H9 (cell line): Measurements from ENCODE around the gene MUC4. TPM values are rescaled to one million over a fixed set of nuclear protein-coding genes. Genes with fewer than 3 reads are reported as not detected.
"Not testable (repeated sequence)": the region's sequence is repeated elsewhere in the genome, so short reads cannot be mapped to it uniquely, and the experiment has no call there.

Experiments
- DNase-seq: peaks from one replicate; pipeline ENCODE4 v3.0.0-alpha.2; 2017
- H2AFZ ChIP-seq: one replicate; pipeline ENCODE4 v1.6.1; 2013; ENCODE audit warnings: mild to moderate bottlenecking, low read length, control low read depth, moderate library complexity
- H2AK5ac ChIP-seq: 2 replicates; pipeline ENCODE4 v1.6.1; 2013; ENCODE audit warnings: low read length, control low read depth, mixed read lengths; ENCODE audit not compliant: insufficient read length
- H2BK120ac ChIP-seq: one replicate; pipeline ENCODE4 v1.6.1; 2013; ENCODE audit warnings: low read depth, mild to moderate bottlenecking, low read length, control low read depth, inconsistent platforms; ENCODE audit not compliant: poor library complexity, severe bottlenecking
- H2BK12ac ChIP-seq: 2 replicates; pipeline ENCODE4 v1.6.1; 2013; ENCODE audit warnings: low read length, control low read depth, mixed read lengths, low read depth; ENCODE audit not compliant: insufficient read length
- H2BK15ac ChIP-seq: 2 replicates; pipeline ENCODE4 v1.6.1; 2013; ENCODE audit warnings: low read depth, low read length, control low read depth
- H2BK20ac ChIP-seq: one replicate; pipeline ENCODE4 v1.6.1; 2013; ENCODE audit warnings: low read depth, mild to moderate bottlenecking, low read length, control low read depth, inconsistent platforms; ENCODE audit not compliant: poor library complexity, severe bottlenecking
- H2BK5ac ChIP-seq: 2 replicates; pipeline ENCODE4 v1.6.1; 2013; ENCODE audit warnings: low read length, control low read depth, mixed read lengths; ENCODE audit not compliant: insufficient read length
- H3K14ac ChIP-seq: 2 replicates; pipeline ENCODE4 v1.6.1; 2013; ENCODE audit warnings: low read length, control low read depth; ENCODE audit not compliant: insufficient read depth
- H3K18ac ChIP-seq: 2 replicates; pipeline ENCODE4 v1.6.1; 2013; ENCODE audit warnings: low read depth, mild to moderate bottlenecking, mixed read lengths, low read length, control low read depth; ENCODE audit not compliant: insufficient read length
- H3K23ac ChIP-seq: 2 replicates; pipeline ENCODE4 v1.6.1; 2013; ENCODE audit warnings: low read length, control low read depth, mixed read lengths, low read depth; ENCODE audit not compliant: insufficient read length
- H3K23me2 ChIP-seq: 2 replicates; pipeline ENCODE4 v1.6.1; 2013; ENCODE audit warnings: low read depth, mild to moderate bottlenecking, mixed read lengths, low read length, control low read depth; ENCODE audit not compliant: insufficient read length, poor library complexity, severe bottlenecking
- H3K27ac ChIP-seq: 2 replicates; pipeline ENCODE4 v1.5.1; 2013; ENCODE audit warnings: low read length, control low read depth, mixed read lengths, low read depth; ENCODE audit not compliant: insufficient read length
- H3K27me3 ChIP-seq: 2 replicates; pipeline ENCODE4 v1.6.1; 2013; ENCODE audit warnings: low read length, control low read depth, inconsistent platforms; ENCODE audit not compliant: insufficient read depth
- H3K4ac ChIP-seq: 2 replicates; pipeline ENCODE4 v1.6.1; 2013; ENCODE audit warnings: low read depth, mild to moderate bottlenecking, control low read depth, inconsistent platforms, low read length, moderate library complexity
- H3K4me1 ChIP-seq: 2 replicates; pipeline ENCODE4 v1.6.1; 2013; ENCODE audit warnings: low read length, control low read depth, inconsistent platforms; ENCODE audit not compliant: insufficient read depth
- H3K4me2 ChIP-seq: 2 replicates; pipeline ENCODE4 v1.6.1; 2013; ENCODE audit warnings: low read length, control low read depth, mixed read lengths; ENCODE audit not compliant: insufficient read length, insufficient read depth
- H3K56ac ChIP-seq: 2 replicates; pipeline ENCODE4 v1.6.1; 2013; ENCODE audit warnings: low read depth, mild to moderate bottlenecking, mixed read lengths, low read length, control low read depth; ENCODE audit not compliant: insufficient read length
- H3K79me1 ChIP-seq: 2 replicates; pipeline ENCODE4 v1.6.1; 2013; ENCODE audit warnings: low read depth, mild to moderate bottlenecking, moderate library complexity, low read length, control low read depth, inconsistent platforms; ENCODE audit not compliant: insufficient read depth, poor library complexity, severe bottlenecking
- H3K79me2 ChIP-seq: 2 replicates; pipeline ENCODE4 v1.6.1; 2013; ENCODE audit warnings: low read length, control low read depth, inconsistent platforms; ENCODE audit not compliant: insufficient read depth
- H3K9ac ChIP-seq: 2 replicates; pipeline ENCODE4 v1.6.1; 2013; ENCODE audit warnings: low read length, control low read depth, mixed read lengths; ENCODE audit not compliant: insufficient read length; ENCODE audit errors: extremely low read depth
- H3K9me3 ChIP-seq: one replicate; pipeline ENCODE4 v1.6.1; 2013; ENCODE audit warnings: low read depth, low read length, inconsistent platforms; ENCODE audit not compliant: control insufficient read depth
- H3T11ph ChIP-seq: one replicate; pipeline ENCODE4 v1.6.1; 2013; ENCODE audit warnings: mild to moderate bottlenecking, low read length, control low read depth, inconsistent platforms
- H4K20me1 ChIP-seq: one replicate; pipeline ENCODE4 v1.6.1; 2013; ENCODE audit not compliant: control insufficient read depth, insufficient read length, insufficient read depth
- H4K5ac ChIP-seq: 2 replicates; pipeline ENCODE4 v1.6.1; 2013; ENCODE audit warnings: low read depth, mild to moderate bottlenecking, mixed read lengths, low read length, control low read depth; ENCODE audit not compliant: insufficient read length
- H4K8ac ChIP-seq: replicated peaks from 2 replicates; pipeline ENCODE4 v1.6.1; 2013; ENCODE audit warnings: low read length, control low read depth, mixed read lengths, low read depth; ENCODE audit not compliant: insufficient read length
- H4K91ac ChIP-seq: 2 replicates; pipeline ENCODE4 v1.6.1; 2013; ENCODE audit warnings: low read depth, mild to moderate bottlenecking, moderate library complexity, mixed read lengths, low read length, control low read depth; ENCODE audit not compliant: insufficient read length
- H3K27ac Mint-ChIP-seq, 3 experiments: 2 replicates in 2 of 3; 3 replicates in 1 of 3; pipeline ENCODE4 v1.8.0; 2020 to 2021; ENCODE audit warnings: mixed read lengths in 3 of 3, mild to moderate bottlenecking in 1 of 3, moderate library complexity in 1 of 3
- H3K27me3 Mint-ChIP-seq: 2 replicates; pipeline ENCODE4 v1.8.0; 2021; ENCODE audit warnings: low read depth, mild to moderate bottlenecking, moderate library complexity, mixed read lengths
- H3K36me3 Mint-ChIP-seq, 3 experiments: 2 replicates in 2 of 3; 3 replicates in 1 of 3; pipeline ENCODE4 v1.8.0; 2020 to 2021; ENCODE audit warnings: low read depth in 3 of 3, mixed read lengths in 3 of 3; ENCODE audit not compliant: insufficient read depth in 1 of 3
- H3K4me1 Mint-ChIP-seq, 2 experiments: 2 replicates each; pipeline ENCODE4 v1.8.0; 2020; ENCODE audit warnings: mixed read lengths in 2 of 2
- H3K4me3 Mint-ChIP-seq, 2 experiments: 2 replicates in 1 of 2; 3 replicates in 1 of 2; pipeline ENCODE4 v1.8.0; 2020 to 2021; ENCODE audit warnings: mild to moderate bottlenecking in 2 of 2, mixed read lengths in 2 of 2, moderate library complexity in 1 of 2
- H3K9me3 Mint-ChIP-seq, 2 experiments: 2 replicates in 1 of 2; 3 replicates in 1 of 2; pipeline ENCODE4 v1.8.0; 2020; ENCODE audit warnings: mild to moderate bottlenecking in 2 of 2, mixed read lengths in 2 of 2, moderate library complexity in 1 of 2
- CTCF ChIP-seq: fragments of 200-600 bp; sonication (generic); conservative IDR thresholded peaks from 3 replicates; pipeline ENCODE4 v1.8.0; 2021; ENCODE audit warnings: antibody characterized with exemption, mild to moderate bottlenecking
- WGBS: extraction: QIAGEN DNeasy Blood & Tissue Kit; methylation state at CpG from one replicate; pipeline ENCODE4 v1.1.7; 2013; ENCODE audit warnings: missing lambda C conversion rate, low lambda C conversion rate, mixed read lengths; ENCODE audit not compliant: insufficient read length; ENCODE audit errors: extremely low coverage; 5-methylcytosine and 5-hydroxymethylcytosine counted together
- total RNA-seq: library from RNA; stranded (reverse); gene quantifications from 2 replicates; pipeline ENCODE4 v1.2.1, GENCODE V29; 2021

MUC4 gene
- total RNA-seq, 1 experiment from 2014 or later: 1.2 TPM

GRCh38 chr3:195788711-195789581 lies 22.8 kb downstream of the MUC4 start:
- Mint-ChIP-seq H3K9me3 (peaks cover 11 to 37% of the 10 kb centered on the region in 2 experiments), H3K27ac (no peak overlapping the region), H3K4me1 (no peaks in the 10 kb centered on the region), H3K27me3 (peaks cover 7% of the 10 kb centered on the region), H3K36me3 (peaks cover 23 to 59% (median 28%) of the 10 kb centered on the region in 3 experiments), H3K4me3 (no peak overlapping the region)
- Histone ChIP-seq H4K20me1 (no peaks in the 10 kb centered on the region), H3K9ac (no peak overlapping the region), H3K4ac (no peak overlapping the region), H3K4me2 (no peak overlapping the region), H3K9me3 (no peaks in the 10 kb centered on the region), H3K79me2 (no peaks in the 10 kb centered on the region), H3K27ac (no peak overlapping the region), H3K23ac (no peak overlapping the region), H3T11ph (no peak overlapping the region), H4K8ac (no peak overlapping the region), H2AFZ (no peak overlapping the region), H3K79me1 (no peaks in the 10 kb centered on the region), H2BK5ac (no peak overlapping the region), H2AK5ac (no peak overlapping the region), H3K18ac (no peak overlapping the region), H2BK120ac (no peak overlapping the region), H3K4me1 (no peaks in the 10 kb centered on the region), H3K23me2 (no peaks in the 10 kb centered on the region), H4K5ac (no peak overlapping the region), H3K14ac (no peak overlapping the region), H2BK15ac (no peak overlapping the region), H4K91ac (no peak overlapping the region), H2BK12ac (no peak overlapping the region), H2BK20ac (no peak overlapping the region), H3K27me3 (no peaks in the 10 kb centered on the region), H3K56ac (no peak overlapping the region)
- no CpG with 5 or more reads among the region's 26 CpGs for WGBS
- DNase-seq: no peak
- TF ChIP-seq CTCF: no peak

- WGBS: no CpG with 5 or more reads among the region's 21 CpGs
- H3K4me2 ChIP-seq, H3K79me2 ChIP-seq, H4K20me1 ChIP-seq, H3K4me1 ChIP-seq, H4K5ac ChIP-seq, H3K9me3 ChIP-seq, H3K23me2 ChIP-seq, H2BK15ac ChIP-seq, H3K23ac ChIP-seq, H3K4me1 Mint-ChIP-seq, H3K27ac ChIP-seq, H2BK12ac ChIP-seq, H2AK5ac ChIP-seq, H2AFZ ChIP-seq, H4K8ac ChIP-seq, H3K14ac ChIP-seq, H2BK20ac ChIP-seq, H3K4ac ChIP-seq, H3K18ac ChIP-seq, H3K79me1 ChIP-seq, H4K91ac ChIP-seq, H3T11ph ChIP-seq, H3K9ac ChIP-seq, H2BK120ac ChIP-seq, H3K27me3 Mint-ChIP-seq, H2BK5ac ChIP-seq, H3K4me3 Mint-ChIP-seq, H3K27me3 ChIP-seq, H3K56ac ChIP-seq, DNase-seq: not testable (repeated sequence)
- Mint-ChIP-seq H3K27ac (peak overlapping the region in 1 of 3 experiments; percentile 9; a peak in 1 of 7 replicates), H3K9me3 (peaks cover 9 to 49% of the 10 kb centered on the region in 2 experiments; a peak in 4 of 5 replicates), H3K36me3 (peaks cover 26 to 79% (median 34%) of the 10 kb centered on the region in 3 experiments)
Observed at GRCh38 chr3:195785781-195786405, 25.8 kb downstream of the MUC4 start.
